ENCODE results near the gene DDRGK1.
"Not testable (repeated sequence)": the region's sequence is repeated elsewhere in the genome, so short reads cannot be mapped to it uniquely, and the experiment has no call there.

Gene DDRGK1

DNA sequence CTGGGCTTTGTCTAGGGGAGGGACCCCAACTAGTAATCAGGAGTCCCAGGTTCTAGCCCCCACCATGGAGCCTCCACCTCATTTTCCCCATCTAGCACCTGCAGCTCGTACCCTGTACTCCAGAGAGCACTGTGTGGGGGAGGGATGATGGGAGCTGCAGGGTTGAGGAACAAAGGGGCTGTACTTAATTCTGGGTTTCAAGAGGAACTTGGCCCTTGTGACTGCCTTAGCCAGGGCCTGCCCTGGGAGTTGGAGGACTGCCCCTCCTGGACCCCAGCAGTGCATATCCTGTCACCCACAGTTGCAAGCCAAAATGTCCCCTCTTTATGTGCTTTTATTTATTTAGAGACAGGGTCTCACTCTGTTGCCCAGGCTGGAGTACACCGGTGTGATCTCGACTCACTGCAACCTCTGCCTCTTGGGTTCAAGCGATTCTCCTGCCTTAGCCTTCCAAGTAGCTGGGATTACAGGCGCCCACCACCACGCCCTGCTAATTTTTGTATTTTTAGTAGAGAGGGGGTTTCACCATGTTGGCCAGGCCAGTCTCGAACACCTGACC, 11.0 kb upstream of the DDRGK1 start:
- DNase-seq = not testable (repeated sequence)

DNA sequence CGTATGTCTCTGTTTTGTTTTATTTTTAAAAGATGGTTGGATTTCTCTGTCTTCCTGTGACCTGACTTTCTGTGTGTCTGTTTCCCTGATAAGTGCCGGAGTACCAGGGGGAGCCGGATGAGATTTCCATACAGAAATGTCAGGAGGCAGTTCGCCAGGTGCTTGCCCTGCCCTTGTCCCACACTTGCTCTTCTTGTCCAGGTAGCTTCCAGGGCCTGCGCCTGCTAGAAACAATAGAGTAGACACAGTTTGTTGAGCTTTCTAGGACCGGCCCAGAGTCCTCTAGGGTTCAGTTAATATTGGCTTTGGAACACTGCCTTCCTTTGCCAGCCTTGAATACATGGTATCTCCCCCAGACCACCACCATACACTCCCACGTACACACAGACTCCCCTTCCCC, 8.7 kb upstream of the DDRGK1 start:
- DNase-seq = no peak

DNA sequence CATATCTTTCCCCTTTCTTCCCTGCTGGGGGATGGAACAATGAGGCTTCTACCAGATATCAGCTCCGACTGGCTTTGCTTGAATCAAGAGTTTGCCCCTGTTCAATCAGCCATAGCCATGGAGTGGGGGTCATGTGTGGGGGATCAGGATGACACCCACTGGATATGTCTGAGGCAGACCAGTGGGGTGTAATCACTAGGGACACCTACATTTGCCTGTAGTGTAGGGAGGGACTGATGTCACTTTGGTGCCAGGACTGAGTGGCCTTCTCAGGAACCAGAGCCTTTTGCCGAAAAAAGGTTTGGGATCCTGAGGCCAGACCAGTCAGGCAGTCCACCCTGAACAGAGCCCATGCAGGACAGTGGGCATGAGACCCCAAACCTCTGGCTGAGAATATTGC, 5.9 kb upstream of the DDRGK1 start:
- no peak for DNase-seq

DNA sequence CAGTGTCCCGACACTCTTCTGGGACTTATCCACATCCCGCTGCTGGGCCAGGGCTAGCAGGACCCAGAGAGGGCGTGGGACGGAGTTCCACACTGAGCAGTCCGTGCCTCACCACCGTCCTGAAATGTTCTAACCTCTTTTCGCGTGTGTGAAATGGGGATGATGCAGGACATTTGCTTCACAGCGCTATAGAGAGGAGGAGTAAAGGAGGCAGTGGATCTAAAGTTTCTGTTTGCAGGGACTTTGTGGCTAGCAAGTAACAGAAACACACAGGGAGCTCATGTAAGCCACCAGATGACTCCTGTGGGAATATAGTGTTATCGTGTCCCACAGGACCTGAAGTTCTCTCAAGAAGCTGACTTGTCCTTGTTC, 5.5 kb upstream of the DDRGK1 start:
- DNase-seq = no peak

DNA sequence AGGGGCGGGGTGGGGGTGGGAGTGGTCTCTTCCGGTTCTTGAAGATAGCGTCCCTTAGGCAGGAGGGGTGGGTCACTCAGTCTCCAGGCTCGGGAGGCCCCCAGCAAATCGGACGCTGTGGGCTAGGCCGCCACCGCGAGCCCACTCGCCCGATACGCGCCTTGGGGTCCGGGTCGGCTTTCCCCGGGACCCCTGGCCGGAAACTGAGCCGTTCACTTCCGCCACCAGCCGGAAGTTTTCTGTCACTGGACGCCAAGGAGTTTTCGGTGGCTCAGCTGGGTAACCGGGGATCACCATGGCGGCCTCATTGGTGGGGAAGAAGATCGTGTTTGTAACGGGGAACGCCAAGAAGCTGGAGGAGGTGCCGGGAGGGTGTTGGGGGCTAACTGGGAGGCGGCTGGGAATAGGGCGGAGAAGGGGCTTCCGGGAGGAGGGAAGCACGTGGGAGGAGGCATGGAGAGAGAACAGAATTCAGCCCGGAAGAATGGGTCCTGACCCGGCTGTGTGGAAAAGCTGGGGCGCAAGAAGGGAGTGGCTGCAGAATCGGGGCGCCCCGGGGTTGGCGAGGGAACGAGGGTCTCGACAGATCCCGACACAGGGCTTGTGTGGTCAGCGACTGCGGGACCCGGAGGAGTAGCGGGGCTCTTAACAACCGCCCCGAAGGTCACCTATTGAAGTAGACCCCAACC, 4.9 kb upstream of the DDRGK1 start, which contains the start of gene ITPA:
Gene ITPA, plus strand, starts transcription at position 242 of the 689 bp plus-strand sequence. Its CDS starts 54 bp downstream, at position 296.
- peak in 13 of 14 donors; percentile 19 to 70 (median 47) for DNase-seq

DNA sequence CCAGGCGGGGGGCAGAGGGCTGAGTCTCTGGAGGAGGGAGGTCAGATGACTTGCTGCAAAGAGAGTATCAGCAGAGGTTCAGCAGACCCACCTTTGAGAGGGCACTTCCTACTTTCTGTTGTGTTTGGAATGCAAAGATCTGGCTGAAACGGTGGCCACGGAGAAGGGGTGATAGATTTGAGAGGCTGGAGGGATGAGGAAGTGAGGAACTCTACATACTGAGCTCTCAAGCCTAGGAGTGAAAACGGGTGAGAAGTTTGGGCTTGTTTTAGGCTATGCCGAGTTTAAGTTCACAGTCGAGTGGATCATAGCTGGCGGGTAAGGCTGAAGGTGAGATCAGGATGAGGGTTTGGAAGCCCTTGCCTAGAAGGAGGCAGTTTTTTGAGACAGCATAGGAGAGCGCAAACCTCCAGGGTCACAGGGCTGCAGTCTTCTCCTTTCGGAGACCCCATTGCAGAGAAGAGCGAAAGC, 4.3 kb upstream of the DDRGK1 start:
- peak in 3 of 14 donors; percentile 21 to 38 (median 31) for DNase-seq

DNA sequence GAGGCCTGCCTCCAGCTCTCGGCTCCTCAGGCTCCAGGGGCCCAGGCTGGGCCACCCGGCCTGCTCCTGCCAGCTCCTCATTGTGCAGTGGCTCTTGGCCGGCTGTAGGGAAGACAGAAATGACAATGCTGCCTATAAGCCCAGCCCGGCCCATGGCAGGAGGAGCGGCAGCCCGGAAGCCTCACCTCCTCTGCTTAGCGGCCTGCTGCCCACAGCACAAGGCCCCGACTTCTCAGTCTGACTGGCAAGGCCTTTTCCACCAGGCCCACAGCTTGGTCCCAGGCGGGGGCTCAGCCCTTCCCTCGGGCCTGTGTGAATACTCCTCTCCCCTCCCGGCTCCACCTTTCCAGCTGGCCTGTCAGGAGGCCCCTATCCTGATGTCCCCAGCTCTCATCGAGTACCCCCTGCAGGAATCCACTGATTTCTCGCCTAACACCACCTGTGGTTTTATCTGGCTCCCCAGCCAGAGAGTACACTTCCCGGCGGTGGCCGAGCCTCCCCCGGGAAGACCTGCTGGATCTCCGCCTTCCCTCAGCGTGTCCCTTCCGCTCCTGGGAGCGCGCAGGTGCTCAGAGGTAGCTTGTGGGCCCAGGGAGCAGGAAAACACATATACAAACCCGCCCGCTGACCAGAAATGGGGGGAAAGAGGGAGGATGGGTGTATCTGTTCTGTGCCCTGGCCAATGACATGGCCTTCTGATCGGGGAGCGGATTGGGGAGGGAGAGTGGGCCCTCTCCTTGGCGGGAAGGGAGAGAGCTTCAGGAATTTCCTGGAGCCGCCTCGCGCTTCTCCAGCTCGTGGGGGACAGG, 963 bp downstream of the DDRGK1 start:
- DNase-seq = peak in 5 of 14 donors; percentile 37 to 70 (median 52)

DNA sequence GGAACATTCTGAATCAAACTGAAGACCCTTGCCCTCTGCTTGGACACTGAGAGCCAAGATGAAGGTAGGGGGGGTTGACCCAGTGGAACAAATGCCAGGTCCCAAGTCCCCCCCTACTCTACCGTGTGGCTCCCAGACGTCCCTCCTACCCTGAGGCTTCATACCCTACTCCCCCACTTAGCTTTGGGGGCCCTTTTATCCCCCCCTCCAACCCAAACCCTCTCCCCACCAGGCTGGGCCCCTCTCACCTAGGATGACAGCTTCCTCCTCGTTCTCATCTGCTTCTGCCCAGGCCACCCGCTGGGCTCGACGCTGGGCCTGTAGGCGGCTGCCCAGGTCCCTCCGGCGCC, 1.5 kb downstream of the DDRGK1 start:
- DNase-seq = no peak

DNA sequence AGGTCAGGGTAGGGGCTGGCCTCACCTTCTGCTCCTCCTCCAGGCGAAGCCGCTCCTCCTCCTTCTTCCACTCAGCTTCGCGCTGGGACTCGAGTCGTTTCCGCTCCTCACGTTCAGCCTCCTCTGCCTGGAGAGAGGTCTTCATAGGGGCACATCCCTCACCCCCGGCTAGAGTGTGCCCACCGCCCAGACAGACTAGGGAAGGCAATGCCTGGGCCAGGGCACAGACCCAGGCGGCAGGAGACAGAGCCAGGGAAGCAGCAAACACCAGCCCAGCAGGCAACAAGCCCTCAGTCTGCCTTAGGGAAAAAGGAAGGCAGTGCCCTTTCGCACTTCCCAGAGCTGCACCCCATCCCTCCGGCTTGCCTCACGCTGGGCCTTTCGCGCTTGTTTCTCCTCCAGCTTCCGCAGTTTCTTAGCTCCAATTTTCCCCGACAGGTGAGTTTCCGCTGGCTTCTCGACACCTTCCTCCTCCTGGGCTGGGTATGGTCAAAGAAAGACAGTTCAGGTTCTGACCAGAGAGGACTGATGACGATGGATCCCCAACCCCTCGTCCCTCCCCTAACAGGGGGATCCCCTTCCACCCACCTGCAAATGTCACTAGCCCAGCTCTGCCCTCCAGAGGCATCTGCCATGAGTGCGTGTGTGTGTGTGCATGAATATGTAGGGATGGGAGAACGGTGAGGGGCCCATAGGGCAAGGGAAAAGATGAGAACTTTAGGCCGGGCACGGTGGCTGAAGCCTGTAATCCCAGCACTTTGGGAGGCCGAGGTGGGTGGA, 4.3 kb downstream of the DDRGK1 start:
- DNase-seq = no peak

DNA sequence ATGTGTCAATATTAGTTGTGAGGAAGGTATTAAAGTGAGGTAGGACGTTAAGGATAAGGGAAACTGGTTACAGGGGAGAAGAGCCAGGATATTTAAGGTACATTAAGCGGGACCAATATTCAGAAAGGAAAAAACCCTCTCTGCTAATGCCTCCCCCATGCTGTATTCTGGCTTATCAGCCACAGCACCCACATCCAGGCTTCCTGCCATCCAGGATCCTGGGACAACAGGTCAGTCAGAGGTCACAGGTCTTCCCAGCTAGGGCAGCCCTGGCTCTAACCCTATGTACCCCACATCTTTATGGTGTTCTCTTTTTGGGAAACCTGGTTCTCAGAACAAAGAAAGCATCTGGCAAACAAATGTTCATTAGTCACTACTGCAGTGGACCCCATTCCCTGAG, 5.3 kb downstream of the DDRGK1 start:
- DNase-seq = no peak

DNA sequence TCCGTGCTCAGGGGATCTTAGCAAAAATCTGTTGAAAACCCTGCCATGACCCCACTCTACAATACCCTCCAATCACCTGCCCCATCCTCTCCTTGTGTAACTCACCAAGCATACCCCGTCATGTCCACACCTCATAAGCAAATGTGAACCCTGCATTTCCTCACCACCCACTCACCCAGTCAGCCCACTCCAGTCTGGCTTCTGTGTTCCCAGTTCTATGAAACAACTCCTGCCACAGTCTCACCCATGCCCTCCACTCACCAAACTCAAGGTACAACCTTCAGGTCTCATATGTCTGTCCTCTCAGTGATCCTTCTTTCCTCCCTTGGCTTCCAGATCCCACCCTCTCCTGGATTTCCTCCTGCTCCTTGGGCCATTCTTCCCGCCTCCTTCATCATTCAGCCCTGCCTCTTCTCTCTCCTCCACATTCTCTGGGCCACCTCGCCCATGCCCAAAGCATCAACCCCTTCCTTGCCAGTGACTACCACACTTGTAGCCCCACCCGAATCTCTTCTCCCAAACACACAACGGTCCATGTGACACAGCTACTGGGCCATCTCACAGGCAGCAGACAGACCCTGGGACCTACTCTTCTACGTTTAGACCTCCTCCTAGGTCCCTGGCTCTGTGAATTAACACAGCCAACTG, 8.8 kb downstream of the DDRGK1 start:
- DNase-seq = no peak

DNA sequence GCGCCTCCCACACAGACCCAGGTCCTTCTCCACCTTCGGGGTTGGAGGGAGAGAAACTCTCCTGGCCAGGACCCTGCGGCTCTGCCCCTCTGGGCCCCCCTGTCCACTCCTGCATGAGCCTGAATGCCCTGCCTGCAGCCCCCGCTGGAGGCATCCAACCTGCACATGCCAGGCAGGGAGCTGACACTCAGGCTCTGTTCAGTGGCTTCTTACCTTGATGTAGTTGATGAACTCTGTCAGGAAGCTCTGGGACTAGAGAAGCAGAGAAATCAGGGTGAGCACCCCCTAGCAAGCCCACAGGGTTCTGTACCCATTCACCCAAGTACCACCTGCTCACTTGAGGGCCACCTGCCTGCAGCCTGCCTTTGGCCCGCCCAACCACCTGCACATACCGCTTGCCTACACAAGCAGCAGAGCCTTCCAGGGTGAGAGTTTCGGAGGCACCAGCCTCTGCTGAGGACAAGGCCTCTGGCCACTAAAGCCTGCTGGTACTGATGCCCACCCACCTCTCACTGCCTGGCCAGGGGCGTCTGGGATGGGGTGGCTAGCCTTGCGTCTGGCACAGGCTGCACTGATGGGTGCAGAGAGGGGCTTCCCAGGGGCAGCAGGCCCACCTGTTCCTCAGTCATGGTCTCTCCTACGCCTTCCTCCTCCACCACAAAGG, 9.7 kb downstream of the DDRGK1 start:
- no peak for DNase-seq

DNA sequence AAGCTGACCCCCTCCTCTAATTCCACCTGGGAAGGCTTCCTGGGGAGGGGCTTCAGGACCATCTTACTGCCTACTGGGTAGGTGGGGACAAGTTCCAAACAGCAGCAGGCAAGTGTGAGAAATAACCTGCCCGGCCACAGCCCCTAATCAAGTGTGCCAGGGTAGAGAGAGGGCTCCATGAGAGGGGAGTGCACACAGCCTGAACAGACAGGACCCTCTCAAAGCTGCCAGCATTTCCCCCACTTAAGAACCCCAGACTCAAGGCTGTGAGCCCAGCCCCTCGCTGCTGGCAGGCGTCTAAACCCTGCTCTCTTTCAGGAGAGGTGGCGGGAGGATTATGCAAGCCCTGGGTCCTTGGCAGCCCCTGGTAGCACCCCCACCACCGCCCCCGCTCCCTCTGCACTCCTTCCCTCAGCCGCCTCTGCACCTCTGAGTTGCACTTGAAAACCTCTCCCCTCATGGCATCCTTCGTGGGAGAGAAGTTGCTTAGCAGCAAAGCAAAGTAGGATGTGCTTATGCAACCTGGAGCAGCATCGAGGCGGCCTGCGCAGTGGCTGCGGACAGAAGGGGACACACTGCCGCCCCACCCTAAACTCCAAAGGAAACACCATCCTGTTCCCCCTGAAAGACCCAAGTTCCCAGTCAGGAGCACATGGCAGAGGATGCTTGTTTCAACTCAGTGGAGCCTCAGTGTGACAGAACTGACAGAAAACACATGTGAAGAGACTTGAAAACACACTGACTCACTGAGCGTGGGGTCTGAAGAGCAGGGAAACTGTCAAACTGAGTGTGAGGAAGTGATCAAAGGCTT, 10.5 kb downstream of the DDRGK1 start:
- DNase-seq = no peak

DNA sequence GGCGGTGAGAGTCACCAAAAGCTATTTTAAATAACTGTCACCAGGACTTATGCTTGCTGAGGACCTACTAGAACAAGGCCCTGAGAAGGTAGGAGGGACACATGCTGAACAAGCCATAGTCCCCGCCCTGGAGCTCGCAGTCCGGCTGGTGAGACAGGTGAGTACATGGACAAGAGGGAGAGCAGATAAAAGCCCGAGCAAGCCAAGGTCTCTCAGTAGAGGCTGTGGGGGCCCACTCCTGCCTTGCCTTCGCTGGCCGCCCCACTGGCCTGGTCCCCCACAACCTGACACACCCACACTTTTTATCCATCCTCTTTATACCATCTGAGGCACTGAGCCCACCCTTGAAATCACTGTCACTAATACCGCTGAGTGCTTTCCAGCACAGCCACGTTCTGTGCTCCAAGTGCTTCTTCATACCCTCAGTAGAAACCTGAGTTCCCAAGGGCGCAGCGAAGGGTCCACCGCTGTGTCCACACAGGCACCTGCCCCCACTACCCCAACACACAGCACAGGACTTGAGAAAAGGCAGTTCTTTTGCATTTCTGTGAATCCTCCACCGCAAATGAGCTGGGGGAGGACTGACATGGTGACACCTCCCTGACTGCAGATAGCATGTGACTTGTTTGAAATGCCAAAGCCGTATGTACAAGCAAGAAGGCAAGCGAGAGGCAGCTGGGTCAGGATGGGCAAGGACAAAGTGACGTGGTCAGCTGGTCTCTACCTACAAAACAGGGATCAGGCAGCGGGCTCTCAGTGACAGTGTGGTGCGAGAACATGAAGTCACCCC, 12.1 kb downstream of the DDRGK1 start:
- no peak for DNase-seq

DNA sequence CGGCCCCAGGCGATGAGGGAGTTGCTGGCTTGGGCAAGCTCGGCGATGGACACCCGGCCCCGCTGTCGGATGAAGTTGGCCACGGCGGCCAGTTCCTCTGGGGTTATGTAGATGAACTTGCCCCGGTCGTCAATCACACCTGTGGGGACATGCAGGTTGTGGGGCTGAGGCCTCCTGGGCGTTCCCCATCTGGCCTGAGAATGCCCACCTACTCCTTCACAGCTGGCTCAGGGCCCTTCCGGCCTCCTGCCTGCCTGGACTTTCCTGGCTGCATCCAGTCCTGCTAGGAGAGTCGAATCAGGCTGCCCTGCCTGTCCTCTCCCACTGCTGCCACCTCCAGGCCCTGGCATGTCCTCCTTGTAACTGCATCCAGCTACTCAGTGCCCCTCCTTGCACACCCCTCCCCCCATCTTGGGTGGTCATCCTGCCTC, 13.8 kb downstream of the DDRGK1 start:
- DNase-seq = peak in 1 of 14 donors; percentile 4

DNA sequence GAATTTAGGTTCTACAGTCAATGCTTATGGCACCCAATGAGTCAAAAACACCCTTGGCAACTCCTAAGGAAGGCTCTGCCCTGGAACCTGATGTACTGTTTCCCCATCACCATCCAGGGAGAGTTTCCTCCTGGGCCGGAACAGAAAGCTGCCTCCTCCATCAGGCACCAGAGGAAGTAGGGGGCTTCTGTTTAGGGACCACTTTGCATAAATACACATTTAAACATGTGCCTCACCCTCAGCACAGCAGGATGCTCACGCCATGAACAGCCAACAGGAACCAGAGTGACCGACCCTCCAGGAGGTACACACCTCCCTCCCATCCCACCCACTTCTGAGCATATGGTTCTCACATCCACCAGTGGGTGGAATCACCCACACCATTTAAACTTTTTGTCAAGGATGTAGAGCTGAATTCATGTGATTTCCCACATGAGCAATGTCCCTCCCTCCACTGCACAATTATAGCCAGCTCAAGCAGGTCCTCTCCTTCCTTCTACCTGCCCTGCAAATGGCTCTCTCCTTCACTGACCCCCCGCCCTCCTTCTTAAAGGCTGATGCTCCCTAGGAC, 14.8 kb downstream of the DDRGK1 start:
- no peak for DNase-seq

DNA sequence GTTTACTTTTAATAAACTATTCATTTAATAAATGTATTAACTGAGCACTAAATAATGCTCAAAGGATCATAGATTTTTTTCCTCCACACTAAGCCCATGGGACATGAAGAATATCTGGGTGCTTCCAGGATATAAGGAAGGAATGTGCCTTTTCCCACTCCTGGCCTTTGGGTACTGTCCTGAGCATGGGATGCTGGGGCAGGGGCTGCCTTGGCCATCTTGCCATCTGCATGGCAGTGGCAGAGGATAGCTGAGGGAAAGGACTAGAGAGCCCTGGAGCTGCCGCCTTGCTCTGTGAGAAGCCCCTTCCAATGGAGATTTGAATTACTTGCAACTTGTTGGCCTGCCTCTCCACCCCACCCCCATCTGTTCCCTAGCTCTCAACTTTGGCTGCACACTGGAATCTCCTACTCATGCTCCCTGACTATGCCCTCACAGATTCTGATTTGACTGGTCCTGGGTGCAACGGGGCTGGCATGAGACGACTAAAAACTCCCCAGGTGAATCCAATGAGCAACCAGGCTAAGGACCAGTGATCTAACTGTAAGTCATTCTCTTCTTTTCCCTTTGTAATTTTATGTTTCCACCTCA, 15.6 kb downstream of the DDRGK1 start:
- no peak for DNase-seq

DNA sequence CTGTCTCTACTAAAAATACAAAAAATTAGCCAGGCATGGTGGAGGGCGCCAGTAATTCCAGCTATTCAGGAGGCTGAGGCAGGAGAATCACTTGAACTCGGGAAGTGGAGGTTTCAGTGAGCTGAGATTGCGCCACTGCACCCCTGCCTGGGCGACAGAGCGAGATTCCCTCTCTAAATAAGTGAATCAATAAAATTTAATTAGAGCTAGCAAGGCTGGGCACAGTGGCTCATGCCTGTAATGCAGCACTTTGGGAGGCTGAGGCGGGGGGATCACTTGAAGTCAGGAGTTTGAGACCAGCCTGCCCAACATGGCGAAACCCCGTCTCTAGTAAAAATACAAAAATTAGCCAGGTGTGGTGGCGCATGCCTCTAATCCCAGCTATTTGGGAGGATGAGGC, 16.6 kb downstream of the DDRGK1 start:
- not testable (repeated sequence) for DNase-seq
